GM18499 (cell line): Measurements from ENCODE around the gene B3GALNT2.
"Not testable (repeated sequence)": the region's sequence is repeated elsewhere in the genome, so short reads cannot be mapped to it uniquely, and the experiment has no call there.

Experiments used
- ATAC-seq: cut with Tn5 transposase; IDR thresholded peaks from one replicate; pipeline ENCODE4 v1.9.1; 2021; ENCODE audit warnings: moderate number of reproducible peaks; ENCODE audit not compliant: insufficient read depth, unreplicated experiment

The B3GALNT2 gene

GRCh38 chr1:235504122-235504493 lies at the start of gene B3GALNT2:
TSS of gene B3GALNT2 (minus strand) at chr1:235504452. CDS start at chr1:235504252, 200 bp downstream.
- peak; percentile 17 for ATAC-seq

- no peak for ATAC-seq
Measured at GRCh38 chr1:235553112-235553551, 48.9 kb upstream of the B3GALNT2 start.

- no peak for ATAC-seq
Measured at GRCh38 chr1:235552146-235552716, 48.0 kb upstream of the B3GALNT2 start.

GRCh38 chr1:235549351-235550139 lies 45.3 kb upstream of the B3GALNT2 start:
- no peak for ATAC-seq

- ATAC-seq = not testable (repeated sequence)
Measured at GRCh38 chr1:235546369-235547155, 42.3 kb upstream of the B3GALNT2 start.

- ATAC-seq = no peak
Measured at GRCh38 chr1:235545292-235545930, 41.2 kb upstream of the B3GALNT2 start.

- not testable (repeated sequence) for ATAC-seq
Measured at GRCh38 chr1:235542845-235543244, 38.6 kb upstream of the B3GALNT2 start.

- ATAC-seq = no peak
Measured at GRCh38 chr1:235533476-235534168, 29.4 kb upstream of the B3GALNT2 start.

- no peak for ATAC-seq
Measured at GRCh38 chr1:235532360-235532759, 28.1 kb upstream of the B3GALNT2 start.

GRCh38 chr1:235527196-235527814 lies 23.1 kb upstream of the B3GALNT2 start:
- ATAC-seq = no peak

GRCh38 chr1:235525314-235525713 lies 21.1 kb upstream of the B3GALNT2 start:
- no peak for ATAC-seq

GRCh38 chr1:235516862-235517446 lies 12.7 kb upstream of the B3GALNT2 start:
- ATAC-seq = no peak

- ATAC-seq = no peak
Measured at GRCh38 chr1:235515844-235516512, 11.7 kb upstream of the B3GALNT2 start.

GRCh38 chr1:235513495-235514366 lies 9.5 kb upstream of the B3GALNT2 start:
- no peak for ATAC-seq

- ATAC-seq = no peak
Measured at GRCh38 chr1:235511470-235512240, 7.4 kb upstream of the B3GALNT2 start.

- no peak for ATAC-seq
Measured at GRCh38 chr1:235510823-235511222, 6.6 kb upstream of the B3GALNT2 start.

GRCh38 chr1:235507623-235508022 lies 3.4 kb upstream of the B3GALNT2 start:
- no peak for ATAC-seq
